HAP-1 (cell line): Measurements from ENCODE around the gene NACC2.
"Not testable (repeated sequence)": the region's sequence is repeated elsewhere in the genome, so short reads cannot be mapped to it uniquely, and the experiment has no call there.

Source experiments
- DNase-seq, 2 experiments: peaks; one replicate each; pipeline ENCODE4 v3.0.0-alpha.2; 2016 to 2020; ENCODE audit warnings: low spot score in 2 of 2
- H3K27me3 ChIP-seq: fragments of 250-450 bp; sonication (Bioruptor Pico); 2 replicates; pipeline ENCODE4 v1.5.1; 2020; ENCODE audit warnings: low read depth, mild to moderate bottlenecking, moderate library complexity
- H3K36me3 ChIP-seq: fragments of 250-450 bp; sonication (Bioruptor Pico); replicated peaks from 2 replicates; pipeline ENCODE4 v1.5.1; 2020; ENCODE audit warnings: mild to moderate bottlenecking
- H3K4me1 ChIP-seq: fragments of 250-450 bp; sonication (Bioruptor Pico); 2 replicates; pipeline ENCODE4 v1.5.1; 2020; ENCODE audit warnings: mild to moderate bottlenecking
- H3K4me3 ChIP-seq: fragments of 250-450 bp; sonication (Bioruptor Pico); 2 replicates; pipeline ENCODE4 v1.5.1; 2020; ENCODE audit warnings: mild to moderate bottlenecking, moderate library complexity
- H3K9me3 ChIP-seq: fragments of 250-450 bp; sonication (Bioruptor Pico); 2 replicates; pipeline ENCODE4 v1.5.1; 2020; ENCODE audit warnings: mild to moderate bottlenecking, moderate library complexity
- in situ Hi-C: fragments of 300-500 bp; cut with MboI; formaldehyde crosslinking; loops from 3 replicates; pipeline ENCODE4 v1.14.3; 2020; ENCODE audit warnings: low sequenced_read_pairs, inconsistent platforms, mixed read lengths

NACC2 gene

DNA sequence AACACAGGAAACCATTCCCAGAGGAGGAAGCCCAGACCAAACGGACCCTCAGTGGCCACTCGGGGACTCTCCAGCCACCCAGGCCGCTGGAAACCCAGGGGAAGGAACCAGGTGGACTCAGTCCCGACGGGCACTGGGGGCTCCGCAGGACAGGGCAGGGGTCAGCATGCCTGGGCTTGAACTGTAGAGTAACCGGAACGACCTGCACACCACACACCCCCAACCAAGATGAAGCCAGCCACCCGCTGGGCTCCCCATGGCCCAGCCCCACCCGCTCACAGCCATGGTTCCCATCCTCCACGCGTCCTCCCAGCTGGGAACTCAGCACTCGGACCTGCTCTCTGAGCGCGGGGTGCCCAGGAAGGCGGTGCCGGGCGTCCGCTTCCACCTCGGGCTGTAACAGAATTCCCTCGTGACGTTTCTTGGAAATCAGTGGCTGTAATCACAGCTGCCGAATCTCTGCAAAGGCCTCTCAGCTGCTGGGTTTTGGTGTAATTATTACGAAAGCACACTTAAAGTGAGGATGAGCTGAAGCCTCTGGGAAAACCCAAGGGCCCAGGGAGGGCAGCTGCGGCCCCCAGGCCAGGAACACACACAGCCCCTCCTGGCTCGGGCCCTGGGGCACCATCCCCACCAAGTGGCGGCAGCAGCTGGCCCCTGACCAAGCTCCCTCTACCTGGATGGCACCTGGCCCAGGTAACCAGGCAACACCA, 13.8 kb downstream of the NACC2 start:
- in situ Hi-C loops = no loop called here
- no peaks in the 10 kb centered on the region for H3K36me3 ChIP-seq
- DNase-seq = no peak
- H3K4me3 ChIP-seq = no peak overlapping the region
- no peaks in the 10 kb centered on the region for H3K27me3 ChIP-seq
- H3K9me3 ChIP-seq = no peaks in the 10 kb centered on the region
- no peaks in the 10 kb centered on the region for H3K4me1 ChIP-seq

DNA sequence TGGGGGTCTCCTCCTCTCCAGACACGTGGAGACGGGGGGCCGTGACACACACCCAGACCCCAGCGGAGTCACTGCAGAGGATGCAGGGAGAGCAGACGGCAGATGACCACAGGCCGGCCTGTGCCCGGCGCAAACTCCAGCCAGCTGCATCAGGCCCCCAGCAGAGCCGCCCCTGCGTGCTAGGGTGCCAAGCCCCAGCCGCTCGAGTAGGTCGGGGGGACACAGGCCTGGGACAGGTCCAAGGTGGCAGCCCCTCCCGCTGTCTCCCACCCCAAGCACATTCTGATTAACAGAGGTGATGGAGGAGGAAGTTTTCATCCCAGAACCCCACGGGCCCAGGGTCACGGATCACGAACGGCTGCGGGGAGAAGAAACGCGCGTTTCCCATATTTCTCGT, 14.4 kb downstream of the NACC2 start:
- Histone ChIP-seq H3K9me3 (no peaks in the 10 kb centered on the region), H3K4me3 (no peak overlapping the region), H3K4me1 (no peaks in the 10 kb centered on the region), H3K27me3 (no peaks in the 10 kb centered on the region), H3K36me3 (no peaks in the 10 kb centered on the region)
- in situ Hi-C loops = no loop called here
- DNase-seq = no peak

DNA sequence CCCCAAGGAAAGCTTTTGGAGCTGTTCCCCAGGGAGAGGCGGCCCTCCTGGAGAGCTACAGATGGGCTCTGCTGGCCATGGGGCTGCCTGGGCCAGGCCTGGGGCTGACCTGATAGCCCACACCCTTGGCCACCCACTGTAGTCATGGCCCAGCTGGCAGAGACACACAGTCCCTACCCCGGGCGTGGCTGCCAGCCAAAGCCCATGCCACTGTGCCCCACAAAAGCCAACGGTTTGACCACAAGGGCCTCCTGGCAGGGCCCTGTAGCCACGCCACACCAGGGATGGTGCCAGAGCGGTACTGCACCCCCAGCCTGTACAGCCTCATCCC, 15.2 kb downstream of the NACC2 start:
- no peaks in the 10 kb centered on the region for H3K27me3 ChIP-seq
- in situ Hi-C loops = no loop called here
- no peak overlapping the region for H3K4me3 ChIP-seq
- H3K9me3 ChIP-seq = no peaks in the 10 kb centered on the region
- H3K4me1 ChIP-seq = no peaks in the 10 kb centered on the region
- no peaks in the 10 kb centered on the region; the same call in 1 of the 2 replicates for H3K36me3 ChIP-seq
- no peak for DNase-seq

DNA sequence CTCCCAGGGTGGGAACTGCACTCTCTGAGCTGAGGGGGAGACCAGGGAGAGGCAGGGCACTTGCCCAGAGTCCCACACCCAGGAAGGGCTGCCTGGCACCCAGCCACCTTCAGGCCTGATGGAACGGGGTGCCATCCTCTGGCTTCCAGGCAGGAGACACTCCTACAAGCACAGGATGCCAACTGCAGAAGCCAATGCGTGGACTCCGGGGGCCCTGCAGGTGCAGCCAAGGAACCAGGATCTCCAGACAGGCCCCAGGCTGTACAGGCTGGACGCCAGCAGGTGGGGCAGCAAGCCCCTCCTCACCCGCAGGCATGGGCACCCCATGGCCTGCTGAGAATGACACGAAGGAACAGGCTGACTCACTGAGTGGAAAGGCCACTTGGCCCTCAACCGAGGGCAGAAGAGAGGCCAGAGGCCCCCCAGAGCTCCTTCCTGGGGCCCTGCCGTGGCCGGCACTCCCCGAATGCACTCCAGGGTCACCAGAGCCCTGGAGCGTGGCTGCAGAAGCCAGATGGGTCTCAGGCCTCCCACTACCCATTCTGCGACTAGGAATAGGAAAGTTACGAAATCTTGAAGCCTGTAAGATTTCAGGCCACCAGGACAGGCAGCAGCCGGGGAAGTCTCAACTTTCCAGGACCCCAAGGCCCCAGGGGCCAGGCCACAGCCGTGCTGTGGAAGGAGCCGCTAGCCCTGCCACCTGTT, 15.7 kb downstream of the NACC2 start:
- in situ Hi-C loops = no loop called here
- Histone ChIP-seq H3K9me3 (no peaks in the 10 kb centered on the region), H3K4me3 (no peak overlapping the region), H3K36me3 (no peaks in the 10 kb centered on the region; the same call in 1 of the 2 replicates), H3K4me1 (no peaks in the 10 kb centered on the region), H3K27me3 (no peaks in the 10 kb centered on the region)
- DNase-seq = no peak

DNA sequence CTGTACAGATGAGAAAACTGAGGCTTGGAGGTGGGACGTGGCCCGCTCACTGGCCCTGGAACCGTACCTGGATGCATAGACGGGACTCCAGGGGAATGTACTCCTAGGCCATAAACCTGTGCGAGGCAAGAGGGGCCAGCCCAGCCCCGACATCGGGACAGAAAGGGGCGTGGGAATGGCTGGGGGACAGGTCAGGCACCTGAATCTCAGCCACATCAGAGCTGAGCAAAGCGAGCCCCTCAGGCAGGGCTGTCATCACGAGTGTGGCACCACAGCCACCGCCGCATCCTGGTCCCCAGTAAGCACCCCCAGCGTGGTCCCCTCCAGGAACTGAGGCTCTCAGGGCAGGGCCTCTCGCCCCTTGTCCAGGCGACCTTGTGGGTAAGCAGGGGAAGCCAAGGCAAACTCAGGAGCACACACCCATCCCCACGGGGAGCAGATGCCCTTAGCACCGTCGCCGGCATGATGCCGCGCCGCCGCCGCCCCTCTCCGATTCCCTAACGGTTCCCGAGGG, 16.5 kb downstream of the NACC2 start:
- Histone ChIP-seq H3K36me3 (no peaks in the 10 kb centered on the region; the same call in 1 of the 2 replicates), H3K27me3 (no peaks in the 10 kb centered on the region), H3K9me3 (no peaks in the 10 kb centered on the region), H3K4me1 (no peaks in the 10 kb centered on the region), H3K4me3 (no peak overlapping the region)
- in situ Hi-C loops = no loop called here
- no peak for DNase-seq

DNA sequence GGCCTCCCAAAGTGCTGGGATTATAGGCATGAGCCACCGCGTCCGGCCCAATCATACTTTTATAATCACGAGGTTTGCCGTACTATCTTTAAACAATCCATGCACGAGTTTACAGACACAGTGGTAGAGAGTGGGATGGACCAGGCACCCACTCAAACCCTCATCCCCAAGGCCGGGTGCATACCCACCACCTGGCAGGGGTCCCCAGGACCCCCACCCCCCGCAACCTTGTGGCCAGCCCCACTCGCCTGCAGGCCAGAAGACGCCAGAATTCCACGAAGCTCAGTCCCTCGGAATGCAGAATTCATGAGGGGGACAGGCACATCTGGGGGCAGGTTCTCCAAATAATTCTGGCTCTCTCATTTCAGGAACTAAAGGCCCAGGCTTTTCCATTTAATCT, 17.1 kb downstream of the NACC2 start:
- H3K4me3 ChIP-seq = no peak overlapping the region
- H3K36me3 ChIP-seq = no peaks in the 10 kb centered on the region; the same call in 1 of the 2 replicates
- no peaks in the 10 kb centered on the region for H3K9me3 ChIP-seq
- no peak for DNase-seq
- no peaks in the 10 kb centered on the region for H3K4me1 ChIP-seq
- in situ Hi-C loops = no loop called here
- H3K27me3 ChIP-seq = no peaks in the 10 kb centered on the region

DNA sequence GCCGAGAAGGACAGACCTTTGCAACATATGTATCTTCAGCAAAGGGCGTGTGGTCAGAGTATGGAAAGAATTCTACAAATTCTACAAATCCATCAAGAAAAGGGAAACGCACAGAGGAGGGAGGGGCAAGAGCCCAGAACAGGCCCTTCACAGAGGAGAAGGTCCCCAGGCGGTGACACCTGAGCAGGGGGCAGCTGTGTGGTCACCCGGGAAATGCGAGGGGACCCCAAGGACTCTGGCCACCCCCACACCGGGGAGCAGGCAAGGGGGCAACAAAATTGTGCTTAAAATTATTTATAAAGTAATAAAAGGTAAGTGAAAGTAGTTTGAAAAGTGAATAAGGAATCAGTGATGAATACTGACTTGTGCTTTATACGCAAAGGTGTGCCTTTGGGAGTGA, 17.6 kb downstream of the NACC2 start:
- in situ Hi-C loops = no loop called here
- no peaks in the 10 kb centered on the region for H3K9me3 ChIP-seq
- no peaks in the 10 kb centered on the region for H3K4me1 ChIP-seq
- H3K27me3 ChIP-seq = no peaks in the 10 kb centered on the region
- no peaks in the 10 kb centered on the region; the same call in 1 of the 2 replicates for H3K36me3 ChIP-seq
- no peak overlapping the region for H3K4me3 ChIP-seq
- DNase-seq = no peak

DNA sequence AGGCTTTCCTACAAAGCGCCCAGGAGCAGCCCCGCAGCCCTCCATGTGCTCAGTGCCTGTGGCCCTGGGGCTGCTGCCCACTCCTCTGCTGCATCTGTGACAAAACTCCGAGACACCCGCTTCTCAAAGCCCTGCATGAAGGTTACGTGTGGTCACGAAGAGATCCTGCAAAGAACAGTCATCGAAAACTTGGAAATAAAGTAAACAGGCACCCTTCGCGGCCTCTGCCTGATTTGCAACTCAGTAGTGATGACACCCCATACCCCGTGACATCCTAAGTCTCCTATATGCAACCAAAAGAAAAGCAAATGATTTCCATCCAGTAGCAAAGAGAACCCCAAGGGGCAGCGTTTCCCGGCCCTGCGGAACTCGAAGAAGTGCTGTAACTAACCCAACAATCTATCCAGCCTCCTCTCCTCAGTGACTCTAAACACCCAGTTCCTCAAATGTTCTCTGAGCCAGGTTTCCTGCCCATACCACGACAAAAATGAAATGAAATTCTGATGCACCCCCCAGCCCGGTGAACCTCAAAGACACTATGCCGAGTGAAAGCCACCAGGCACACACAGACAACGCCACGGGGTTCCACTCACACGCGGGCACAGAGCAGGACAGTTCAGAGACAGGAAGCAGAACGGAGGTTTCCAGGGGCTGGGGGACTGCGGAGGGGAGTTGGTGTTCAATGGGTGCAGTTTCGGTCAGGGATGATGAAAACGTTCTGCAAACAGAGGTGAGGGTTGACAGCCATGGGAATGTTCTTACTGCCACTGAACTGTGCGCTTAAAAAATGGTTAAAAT, 19.0 kb downstream of the NACC2 start:
- Histone ChIP-seq H3K9me3 (no peaks in the 10 kb centered on the region), H3K4me3 (no peak overlapping the region), H3K36me3 (no peaks in the 10 kb centered on the region; the same call in 1 of the 2 replicates), H3K27me3 (no peaks in the 10 kb centered on the region), H3K4me1 (no peaks in the 10 kb centered on the region)
- DNase-seq = no peak
- in situ Hi-C loops = no loop called here

DNA sequence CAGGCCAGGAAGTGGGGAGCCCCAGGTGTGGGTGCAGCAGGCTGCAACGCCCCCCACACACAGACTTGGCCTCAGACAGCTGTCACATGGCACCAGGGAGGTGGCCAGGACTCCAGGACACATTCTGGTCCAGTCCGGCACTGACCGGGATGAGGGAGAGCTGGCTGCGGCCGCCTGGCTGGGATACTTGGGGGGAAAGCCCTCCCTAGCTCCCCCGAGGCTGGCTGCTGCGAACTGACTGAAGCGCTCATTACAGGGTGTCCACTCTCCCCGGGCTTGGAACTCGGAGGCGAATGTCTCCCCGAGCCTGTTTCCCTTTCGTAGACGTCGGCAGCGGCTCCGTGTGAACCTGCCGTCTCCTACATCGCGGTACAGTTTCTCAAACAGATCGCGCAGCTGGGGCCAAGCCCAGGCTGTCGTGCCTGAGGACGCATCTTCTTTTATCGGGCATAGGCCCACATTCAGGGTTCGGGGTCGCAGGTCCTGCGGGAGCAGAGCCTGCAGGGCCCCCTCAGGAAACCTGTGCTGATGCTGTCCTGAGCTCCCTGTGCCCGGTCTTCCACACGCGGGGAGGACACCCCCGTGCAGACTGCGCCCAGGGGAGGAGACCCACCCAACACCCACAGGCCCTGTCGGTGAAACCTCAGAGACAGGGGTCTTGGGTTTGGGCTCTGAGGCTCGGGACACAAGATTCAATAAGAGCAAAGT, 19.8 kb downstream of the NACC2 start:
- H3K36me3 ChIP-seq = no peaks in the 10 kb centered on the region; the same call in 1 of the 2 replicates
- no peak for DNase-seq
- H3K9me3 ChIP-seq = no peaks in the 10 kb centered on the region
- H3K27me3 ChIP-seq = no peaks in the 10 kb centered on the region
- in situ Hi-C loops = no loop called here
- H3K4me1 ChIP-seq = no peaks in the 10 kb centered on the region
- H3K4me3 ChIP-seq = no peak overlapping the region

DNA sequence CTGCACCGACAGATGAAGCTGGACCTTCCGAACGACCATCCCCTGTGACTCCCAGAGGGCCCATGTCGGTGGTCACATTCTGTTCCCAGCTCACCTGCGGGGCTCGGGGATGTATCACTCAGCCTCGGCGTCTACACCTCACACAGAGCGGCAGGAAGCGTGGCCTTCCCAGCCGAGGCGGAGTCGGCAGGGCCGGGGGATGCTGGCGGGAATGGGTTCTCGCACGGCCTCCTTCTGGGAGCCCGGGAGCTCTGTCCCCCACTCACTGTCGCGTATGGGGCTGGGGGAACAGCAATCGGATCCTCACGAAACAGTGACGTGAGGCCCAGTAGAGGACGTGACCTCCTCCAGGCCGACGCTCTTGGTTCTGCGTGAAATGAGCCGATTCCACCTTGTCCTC, 20.4 kb downstream of the NACC2 start:
- peaks cover 2% of the 10 kb centered on the region for H3K36me3 ChIP-seq
- H3K9me3 ChIP-seq = no peaks in the 10 kb centered on the region; the same call in 1 of the 2 replicates
- no peaks in the 10 kb centered on the region for H3K27me3 ChIP-seq
- no peaks in the 10 kb centered on the region for H3K4me1 ChIP-seq
- no peak for DNase-seq
- in situ Hi-C loops = no loop called here
- H3K4me3 ChIP-seq = no peak overlapping the region

DNA sequence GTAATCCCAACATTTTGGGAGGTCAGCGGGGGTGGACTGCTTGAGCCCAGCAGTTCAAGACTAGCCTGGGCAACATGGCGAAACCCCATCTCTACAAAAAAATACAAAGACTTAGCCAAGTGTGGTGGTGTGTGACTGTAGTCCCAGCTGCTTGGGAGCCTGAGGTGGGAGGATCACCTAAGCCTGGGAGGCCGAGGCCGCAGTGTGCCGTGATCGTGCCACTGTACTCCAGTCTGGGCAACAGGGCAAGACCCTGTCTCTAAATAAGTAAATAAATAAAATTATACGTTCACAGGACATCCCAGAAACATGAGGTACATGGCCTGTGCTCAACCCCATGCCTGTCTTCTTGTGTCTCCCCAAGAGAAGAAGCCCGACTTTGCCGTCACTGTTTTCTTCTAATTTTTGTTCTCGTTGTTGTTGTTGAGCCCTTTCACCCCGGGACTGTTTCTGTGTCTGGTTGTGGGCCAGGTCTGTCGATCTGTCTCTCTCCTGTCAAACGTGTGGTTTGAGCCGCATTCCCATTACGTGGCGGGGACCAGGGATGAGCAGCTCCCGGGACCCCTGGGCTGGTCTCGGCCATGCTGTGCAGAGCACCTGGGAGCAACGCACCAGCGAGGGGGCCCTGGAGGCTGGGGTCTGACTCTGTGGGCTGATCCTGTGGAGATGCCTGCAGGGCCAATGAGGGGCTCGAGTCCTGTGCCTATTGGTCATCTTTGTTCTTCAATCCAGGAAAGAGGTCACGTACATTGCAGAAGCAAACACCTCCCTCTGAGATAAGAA, 32.2 kb downstream of the NACC2 start:
- DNase-seq = no peak
- Histone ChIP-seq H3K27me3 (no peaks in the 10 kb centered on the region), H3K9me3 (no peaks in the 10 kb centered on the region), H3K36me3 (0 out of 2 replicates have a peak, but pooled peaks cover 10% of the 10 kb centered on the region), H3K4me3 (no peak overlapping the region), H3K4me1 (peaks cover 7% of the 10 kb centered on the region)
- in situ Hi-C loops = no loop called here

DNA sequence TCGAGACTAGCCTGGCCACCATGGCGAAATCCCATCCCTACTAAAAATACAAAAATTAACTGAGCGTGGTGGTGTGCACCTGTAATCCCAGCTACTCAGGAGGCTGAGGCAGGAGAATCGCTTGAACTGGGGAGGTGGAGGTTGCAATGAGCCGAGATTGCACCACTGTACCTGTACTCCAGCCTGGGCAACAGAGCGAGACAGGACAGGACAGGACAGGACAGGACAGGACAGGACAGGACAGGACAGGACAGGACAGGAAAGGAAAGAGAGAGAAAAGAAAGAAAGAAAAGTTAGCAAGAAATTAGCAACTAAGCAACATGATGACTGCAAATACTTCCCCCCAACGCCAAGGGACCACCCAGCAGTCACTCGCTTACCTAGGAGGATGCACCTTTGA, 33.2 kb downstream of the NACC2 start:
- H3K36me3 ChIP-seq, H3K4me3 ChIP-seq, DNase-seq, H3K27me3 ChIP-seq, in situ Hi-C loops, H3K9me3 ChIP-seq: not testable (repeated sequence)
- H3K4me1 ChIP-seq = peaks cover 12% of the 10 kb centered on the region

DNA sequence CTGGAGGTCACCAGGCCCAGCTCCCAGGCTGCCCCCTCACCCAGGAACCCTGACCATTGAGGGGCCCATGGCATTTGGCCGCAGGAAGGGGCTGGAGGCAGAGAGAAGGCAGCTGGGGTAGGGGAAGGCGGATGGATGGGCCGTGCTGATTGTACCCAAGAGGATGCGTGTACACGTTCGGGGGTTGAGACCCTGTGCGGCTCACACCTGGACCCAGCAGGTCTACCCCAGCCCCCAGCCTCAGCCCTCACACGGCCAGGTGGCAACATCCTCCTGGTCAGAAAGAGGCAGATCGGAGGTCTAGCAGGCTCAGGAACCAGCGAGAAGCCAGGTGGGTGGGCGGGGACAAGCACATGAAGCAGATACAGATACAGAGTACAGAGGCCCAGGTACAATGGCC, 33.7 kb downstream of the NACC2 start:
- Histone ChIP-seq H3K9me3 (no peaks in the 10 kb centered on the region), H3K27me3 (no peaks in the 10 kb centered on the region), H3K4me3 (no peak overlapping the region), H3K4me1 (peaks cover 12% of the 10 kb centered on the region), H3K36me3 (0 out of 2 replicates have a peak, but pooled peaks cover 8% of the 10 kb centered on the region)
- DNase-seq = peak in 1 of 2 experiments; percentile 2
- in situ Hi-C loops = no loop called here
